Anterior cingulate cortex (tissue), 58 donors: Measurements from ENCODE around the gene SLC35E2B.
"Not testable (repeated sequence)": the region's sequence is repeated elsewhere in the genome, so short reads cannot be mapped to it uniquely, and the experiment has no call there.

Experiments
- DNase-seq, 58 donors: peaks; one replicate each; lab custom pipeline; 2025; lab: John Stamatoyannopoulos, UW

Gene SLC35E2B

DNA sequence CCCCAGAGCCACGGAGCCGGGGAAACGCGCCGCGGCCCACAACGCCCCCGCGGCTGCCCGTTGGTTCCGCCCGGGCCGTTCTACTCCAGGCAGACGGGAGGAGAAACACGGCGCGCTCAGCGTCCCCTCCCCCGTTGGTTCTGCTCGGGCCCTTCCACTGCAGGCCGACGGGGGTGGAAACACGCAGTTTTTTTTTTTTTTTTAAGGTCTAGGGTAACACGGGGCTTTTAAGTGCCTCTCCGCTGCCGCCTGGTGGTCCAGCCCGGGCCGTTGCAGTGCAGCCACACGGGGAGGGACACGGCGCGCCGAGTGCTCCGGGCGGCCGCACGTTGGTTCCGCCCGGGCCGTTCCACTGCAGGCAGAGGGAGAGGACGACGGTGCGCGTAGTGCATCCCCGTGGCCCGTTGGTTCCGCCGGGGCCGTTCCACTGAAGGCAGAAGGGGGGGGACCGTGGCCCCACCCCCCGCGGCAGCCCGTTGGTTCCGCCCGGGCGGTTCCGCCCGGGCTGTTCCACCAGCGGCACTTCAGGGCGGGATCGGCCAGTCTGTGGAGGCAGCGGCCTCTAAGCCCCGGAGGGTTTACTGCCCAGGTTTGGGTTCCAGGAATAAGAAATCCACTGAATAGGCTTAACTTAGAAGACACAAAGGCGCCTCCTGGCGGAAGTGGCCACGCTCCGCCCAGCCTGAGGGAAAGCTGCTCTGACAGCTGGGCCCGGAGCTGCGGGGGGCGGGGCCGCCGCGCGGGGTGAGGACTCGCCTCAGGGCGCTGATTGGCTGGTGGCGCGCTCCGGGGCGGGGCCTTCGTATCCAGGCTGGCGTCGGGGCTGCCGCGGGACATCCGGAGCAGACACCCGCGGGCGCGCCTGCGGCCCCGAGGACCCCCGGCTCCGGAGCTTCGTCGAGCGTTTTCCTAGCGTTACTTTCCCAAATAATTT lies at the start of gene SLC35E2B:
Gene SLC35E2B (minus strand): TSS at position 82 of the 934 bp plus-strand sequence. CDS start 16,096 bp downstream, outside the sequence.
- DNase-seq, result peak; percentile 31 to 95 (median 84)

- not testable (repeated sequence) for DNase-seq
Measured at GRCh38 chr1:1741013-1741412, 48.4 kb upstream of the SLC35E2B start.

DNA sequence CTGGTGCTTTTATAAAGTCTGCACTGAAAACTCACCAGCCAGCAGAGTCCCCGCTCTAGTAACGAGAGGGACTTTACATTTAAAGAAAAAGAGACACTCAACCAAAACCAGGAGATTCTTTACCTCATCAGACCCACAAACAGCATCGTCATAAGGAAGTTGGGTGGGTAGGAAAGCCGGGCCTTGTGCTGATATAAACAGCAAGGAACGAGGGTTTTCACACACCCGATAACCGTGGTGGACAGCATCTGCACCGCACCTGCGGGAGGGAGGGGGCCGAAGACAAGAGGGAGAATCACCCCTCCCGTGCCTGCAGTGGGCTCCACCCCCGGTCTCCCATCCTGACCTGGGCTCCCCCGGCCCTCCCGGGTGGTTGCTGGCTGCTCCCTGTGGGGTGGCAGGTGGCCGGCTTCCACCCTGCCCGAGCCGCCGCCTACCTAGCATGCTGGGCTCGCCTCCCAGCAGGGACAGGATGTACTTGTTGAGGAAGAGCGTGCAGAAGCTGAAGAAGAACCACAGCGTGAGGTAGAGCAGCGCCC lies 46.3 kb upstream of the SLC35E2B start:
- DNase-seq, result not testable (repeated sequence)

DNA sequence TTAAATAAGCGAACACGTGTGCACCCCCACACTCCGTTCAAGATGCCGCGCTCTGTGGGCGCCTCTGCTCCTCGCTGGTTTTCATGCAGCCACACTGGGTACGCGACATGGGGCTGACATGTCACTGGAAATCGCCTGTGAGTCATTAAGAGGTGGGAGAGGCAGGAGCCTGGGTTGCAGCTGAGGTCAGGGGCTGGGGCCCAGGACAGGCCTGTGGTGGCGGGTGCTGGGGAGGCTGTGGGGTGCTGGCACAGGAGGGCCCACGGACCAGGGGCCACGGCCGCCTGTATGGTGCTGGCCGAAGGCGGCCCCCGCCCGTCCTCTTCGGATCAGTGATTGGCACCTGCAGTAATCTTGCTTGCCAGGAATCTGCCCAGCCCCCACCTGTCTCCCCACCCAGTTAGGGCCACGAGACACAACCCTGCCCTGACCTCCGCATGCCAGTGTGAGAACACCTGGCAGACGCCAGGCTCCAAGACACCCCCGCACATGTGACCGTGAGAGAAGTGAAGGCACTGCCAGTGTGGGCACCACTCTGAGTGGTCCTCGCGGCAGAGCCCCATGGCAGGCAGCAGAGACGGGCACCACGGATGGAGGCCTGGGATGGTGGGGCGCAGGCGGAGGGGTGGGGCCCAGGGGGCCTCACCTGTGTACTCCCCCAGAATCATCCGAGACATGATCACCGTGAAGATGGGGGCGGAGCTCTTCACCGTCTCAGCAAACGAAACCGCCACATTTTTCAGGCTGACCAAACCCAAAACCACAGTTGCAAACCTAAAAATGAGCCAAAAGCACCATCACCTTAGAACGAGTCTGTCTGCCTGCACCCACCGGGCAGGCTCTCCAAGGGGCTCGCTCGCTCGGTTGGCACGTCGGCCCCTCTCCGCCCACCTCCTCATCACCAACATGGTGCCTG lies 45.3 kb upstream of the SLC35E2B start:
- not testable (repeated sequence) for DNase-seq

GRCh38 chr1:1732381-1732780 lies 39.8 kb upstream of the SLC35E2B start:
- DNase-seq, result no peak

GRCh38 chr1:1730870-1731269 lies 38.3 kb upstream of the SLC35E2B start:
- no peak for DNase-seq

GRCh38 chr1:1730230-1730629 lies 37.6 kb upstream of the SLC35E2B start:
- not testable (repeated sequence) for DNase-seq

GRCh38 chr1:1729116-1729816 lies 36.7 kb upstream of the SLC35E2B start:
- DNase-seq, result not testable (repeated sequence)

- DNase-seq, result not testable (repeated sequence)
Measured at GRCh38 chr1:1728308-1729005, 35.9 kb upstream of the SLC35E2B start.

GRCh38 chr1:1727131-1727651 lies 34.6 kb upstream of the SLC35E2B start:
- not testable (repeated sequence) for DNase-seq

DNA sequence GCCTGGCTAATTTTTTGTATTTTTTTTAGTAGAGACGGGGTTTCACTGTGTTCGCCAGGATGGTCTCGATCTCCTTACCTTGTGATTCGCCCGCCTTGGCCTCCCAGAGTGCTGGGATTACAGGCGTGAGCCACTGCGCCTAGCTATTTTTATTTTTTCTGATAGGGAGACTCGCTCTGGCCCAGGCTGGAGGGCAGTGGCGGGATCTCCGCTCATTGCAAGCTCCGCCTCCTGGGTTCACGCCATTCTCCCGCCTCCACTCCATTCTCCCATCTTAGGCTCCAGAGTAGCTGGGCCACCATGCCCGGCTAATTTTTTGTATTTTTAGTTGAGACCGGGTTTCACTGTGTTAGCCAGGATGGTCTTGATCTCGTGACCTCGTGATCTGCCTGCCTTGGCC lies 33.5 kb upstream of the SLC35E2B start:
- not testable (repeated sequence) for DNase-seq

DNA sequence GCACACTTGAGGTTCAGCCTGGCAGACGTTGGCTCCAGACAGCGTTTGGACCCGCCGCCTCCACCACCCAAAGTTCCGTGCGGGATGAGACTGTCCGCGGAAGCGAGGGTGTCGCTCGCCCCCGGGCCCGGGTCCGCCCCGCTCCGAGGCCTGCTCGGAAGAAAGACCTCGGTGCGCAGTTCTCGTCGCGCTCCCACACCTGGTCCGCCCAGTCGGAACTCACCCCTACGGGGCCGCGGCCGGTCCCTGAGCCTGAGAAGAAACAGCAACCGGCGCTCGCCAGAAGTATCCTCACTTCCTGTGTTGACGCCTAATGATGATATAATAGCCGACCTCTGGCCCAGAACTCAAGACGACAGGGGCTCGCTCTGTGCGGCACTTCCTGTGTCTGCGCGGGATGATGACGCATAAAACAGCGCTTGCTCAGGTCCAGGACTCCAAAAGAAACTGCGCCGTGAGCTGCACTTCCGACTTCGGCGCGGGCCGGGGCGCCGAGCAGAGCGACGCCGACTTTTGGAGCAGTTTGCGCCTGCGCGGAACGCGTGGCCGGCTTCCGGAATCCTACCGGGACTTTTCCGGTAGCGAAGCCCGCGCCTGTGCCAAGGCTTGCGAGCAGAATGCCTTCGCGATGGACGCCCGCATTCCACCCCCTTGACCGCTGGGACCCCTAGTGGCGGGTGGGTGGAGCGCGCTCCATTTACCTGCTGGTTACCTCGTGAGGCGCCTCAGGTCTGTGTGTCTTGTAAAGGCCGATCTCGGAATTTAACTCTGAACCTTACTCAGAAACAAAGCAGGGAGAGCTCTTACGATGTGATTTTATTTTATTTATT lies 31.7 kb upstream of the SLC35E2B start, which contains the start of gene CDK11A:
Gene CDK11A (minus strand): TSS at position 323 of the 830 bp plus-strand sequence. CDS start 1,539 bp downstream, outside the sequence.
- DNase-seq, result peak; percentile 69 to 100 (median 95)

- no peak for DNase-seq
Measured at GRCh38 chr1:1721201-1721600, 28.6 kb upstream of the SLC35E2B start.

- DNase-seq, result not testable (repeated sequence)
Measured at GRCh38 chr1:1715109-1715883, 22.7 kb upstream of the SLC35E2B start.

GRCh38 chr1:1707897-1708296 lies 15.3 kb upstream of the SLC35E2B start:
- DNase-seq, result not testable (repeated sequence)

DNA sequence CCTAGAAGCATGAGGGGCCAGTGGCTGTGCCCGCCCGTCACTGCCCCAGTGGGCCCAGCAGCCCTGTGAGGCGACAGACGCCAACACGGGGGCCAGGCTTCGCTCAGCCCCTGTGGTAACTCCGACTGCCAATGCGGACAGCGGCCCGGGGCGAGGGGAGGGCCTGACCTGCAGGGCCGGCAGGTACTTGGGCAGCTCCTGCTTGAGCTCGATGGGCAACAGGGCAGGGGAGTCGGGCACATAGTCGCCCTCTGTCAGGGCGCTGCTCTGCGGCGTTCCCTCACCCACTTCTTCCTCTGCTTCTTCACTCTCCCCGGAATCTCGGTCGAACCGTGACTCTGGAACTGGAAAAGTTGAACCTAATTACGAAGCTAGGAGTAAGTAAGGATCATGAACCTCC lies 14.6 kb upstream of the SLC35E2B start:
- not testable (repeated sequence) for DNase-seq

DNA sequence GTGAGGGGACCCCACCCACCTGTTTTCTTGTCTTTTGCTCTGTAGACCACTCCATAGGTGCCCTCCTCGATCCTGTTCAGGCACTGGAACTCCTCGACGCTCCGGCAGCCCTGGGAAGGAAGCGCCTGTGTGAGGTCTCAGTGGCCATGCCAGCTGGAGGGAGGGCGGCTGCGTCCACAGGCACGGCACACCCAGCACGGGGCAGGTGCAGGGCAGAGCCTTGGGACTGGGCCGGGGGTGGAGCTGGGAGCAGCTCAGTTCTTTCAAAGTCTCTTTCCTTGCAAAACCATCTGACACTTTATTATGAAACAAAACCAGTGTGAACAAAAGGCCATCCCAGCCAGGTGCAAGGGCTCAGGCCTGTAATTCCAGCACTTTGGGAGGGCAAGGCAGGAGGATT lies 13.0 kb upstream of the SLC35E2B start:
- not testable (repeated sequence) for DNase-seq
